Hematopoietic multipotent progenitor cell (in vitro differentiated cells): ENCODE data around the gene KCMF1. TPM values are rescaled to one million over a fixed set of nuclear protein-coding genes. Genes with fewer than 3 reads are reported as not detected.

Source experiments
- DNase-seq, 3 donors: peaks; one replicate each; pipeline ENCODE4 v3.0.0-alpha.2; 2011 to 2015; ENCODE audit warnings: low read depth in 2 of 3, low spot score in 2 of 3
- small RNA-seq: library from RNA; depleted of rRNA; stranded (forward); fragments of <200 nt; gene quantifications from one replicate; pipeline ENCODE3, GENCODE V24; 2012
- total RNA-seq: library from RNA; depleted of rRNA; stranded (reverse); fragments of >200 nt; gene quantifications from one replicate; pipeline ENCODE4 v1.2.3, GENCODE V29; 2012

Gene KCMF1
- total RNA-seq, 1 donor = 20.2 TPM

- no peak for DNase-seq
Observed at GRCh38 chr2:85076618-85077274, 105.8 kb downstream of the KCMF1 start.

GRCh38 chr2:85077859-85078419 lies 107.0 kb downstream of the KCMF1 start:
- no peak for DNase-seq

GRCh38 chr2:85078536-85078935 lies 107.6 kb downstream of the KCMF1 start:
- no peak for DNase-seq

GRCh38 chr2:85083092-85083491 lies 112.1 kb downstream of the KCMF1 start:
- no peak for DNase-seq

DNA sequence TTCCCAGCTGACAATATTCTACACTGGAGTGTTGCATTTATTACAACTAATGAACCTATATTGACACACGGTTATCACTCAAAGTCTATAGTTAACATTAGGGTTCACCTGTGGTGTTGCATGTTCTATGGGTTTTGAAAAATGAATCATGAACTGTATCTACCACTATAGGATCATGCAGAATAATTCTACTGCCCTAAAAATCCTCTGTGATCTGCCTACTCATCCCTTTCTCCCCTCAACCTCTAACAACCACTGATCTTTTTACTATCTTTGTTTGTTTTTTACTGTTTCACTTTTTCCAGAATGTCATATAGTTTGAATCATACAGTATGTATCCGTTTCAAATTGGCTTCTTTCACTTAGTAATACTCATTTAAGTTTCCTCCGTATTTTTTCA lies 114.6 kb downstream of the KCMF1 start:
- no peak for DNase-seq

DNA sequence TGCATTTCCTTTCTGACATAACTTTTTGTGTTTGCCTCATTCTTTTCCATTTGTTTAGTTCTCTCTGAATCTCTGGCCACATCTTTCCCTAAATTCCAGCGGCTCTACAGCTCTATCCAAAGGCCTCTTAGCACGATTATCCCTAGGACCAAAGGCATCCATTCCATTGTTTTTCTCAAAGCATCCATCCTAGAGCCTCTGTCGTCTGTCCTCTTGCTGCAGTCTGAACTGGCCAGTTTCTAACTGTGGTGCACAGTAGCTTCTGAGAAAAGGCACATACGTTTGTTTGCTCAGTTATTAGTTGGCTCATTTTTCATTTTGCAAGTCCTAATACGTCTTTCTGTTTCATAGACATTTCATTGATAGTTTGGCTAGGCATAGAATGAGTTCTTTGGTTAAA lies 116.6 kb downstream of the KCMF1 start:
- no peak for DNase-seq

DNA sequence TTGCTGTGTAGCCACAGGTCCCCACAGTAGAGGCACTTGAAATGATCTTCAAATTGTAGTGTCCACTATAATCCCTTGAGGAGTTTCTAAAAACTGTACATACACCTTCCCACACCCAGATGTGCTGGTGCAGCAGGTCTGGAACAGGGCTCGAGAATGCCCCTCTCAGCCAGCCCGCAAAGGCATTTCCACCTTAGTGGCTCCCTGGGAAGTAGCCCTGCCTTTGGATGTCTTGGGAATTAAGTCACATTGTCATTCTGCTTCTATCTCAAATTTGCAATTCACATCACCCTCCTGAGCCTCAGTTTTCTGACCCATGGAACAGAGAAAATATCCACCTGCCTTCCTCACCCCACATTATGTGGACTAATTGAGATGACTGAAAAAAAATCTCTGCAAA lies 118.0 kb downstream of the KCMF1 start:
- no peak for DNase-seq

- peak in 1 of 3 donors; percentile 4 for DNase-seq
Observed at GRCh38 chr2:85089585-85089984, 118.6 kb downstream of the KCMF1 start.

- DNase-seq = no peak
Observed at GRCh38 chr2:85091838-85092237, 120.9 kb downstream of the KCMF1 start.

DNA sequence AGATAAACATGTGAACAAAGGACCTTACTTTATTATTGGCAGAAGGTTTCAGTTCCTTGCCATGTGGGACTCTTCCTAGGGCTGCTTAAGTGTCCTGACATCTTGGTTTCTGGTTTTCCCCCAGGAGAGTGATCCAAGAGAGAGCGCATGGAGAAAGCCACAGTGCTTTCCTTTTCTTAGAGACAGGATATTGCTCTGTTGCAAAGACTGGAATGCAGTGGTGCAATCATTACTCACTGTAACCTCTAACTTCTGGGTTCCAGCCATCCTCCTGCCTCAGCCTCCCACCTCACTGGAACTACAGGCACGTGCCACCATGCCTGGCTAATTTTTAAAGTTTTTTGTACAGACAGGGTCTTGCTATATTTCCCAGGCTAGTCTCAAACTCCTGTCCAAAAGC lies 124.1 kb downstream of the KCMF1 start:
- no peak for DNase-seq

- no peak for DNase-seq
Observed at GRCh38 chr2:85096616-85097015, 125.7 kb downstream of the KCMF1 start.

DNA sequence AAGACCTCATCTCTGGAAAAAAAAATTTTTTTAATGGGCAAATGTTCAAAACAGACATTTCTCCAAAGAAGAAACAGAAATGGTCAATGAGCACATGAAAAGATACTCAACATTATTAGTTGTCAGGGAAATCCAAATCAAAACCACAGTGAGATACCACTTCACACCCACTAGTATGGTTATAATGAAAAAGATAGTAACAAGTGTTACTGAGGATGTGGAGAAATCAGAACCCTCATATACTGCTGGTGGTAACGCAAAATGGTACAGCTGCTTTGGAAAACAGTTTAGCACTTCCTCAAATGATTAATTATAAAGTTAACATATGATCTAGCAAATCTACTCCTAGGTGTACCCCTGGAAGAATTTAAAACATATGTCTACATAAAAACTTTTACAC lies 133.3 kb downstream of the KCMF1 start:
- no peak for DNase-seq

GRCh38 chr2:85106489-85107180 lies 135.7 kb downstream of the KCMF1 start:
- no peak for DNase-seq

Small RNA genes within 50 kb of the gene (small RNA-seq; reads per million reads assigned to genes)
- gene AC078974.1 = not detected

Other genes with a start within 250 kb of the KCMF1 start
- 0.27 TPM for gene TRABD2A, start 90.1 kb upstream of the KCMF1 start, total RNA-seq
- 607 TPM for gene TMSB10, start 65.5 kb upstream of the KCMF1 start, total RNA-seq
- not detected for gene TCF7L1, start 162.2 kb downstream of the KCMF1 start, total RNA-seq